Non-pigmented ciliary epithelial cell (primary cell): ENCODE data around the gene POU4F1.
"Not testable (repeated sequence)": the region's sequence is repeated elsewhere in the genome, so short reads cannot be mapped to it uniquely, and the experiment has no call there.

Experiments
- DNase-seq: peaks from one replicate; pipeline ENCODE4 v3.0.0-alpha.2; 2010; ENCODE audit warnings: low read depth

Gene POU4F1, protein sequence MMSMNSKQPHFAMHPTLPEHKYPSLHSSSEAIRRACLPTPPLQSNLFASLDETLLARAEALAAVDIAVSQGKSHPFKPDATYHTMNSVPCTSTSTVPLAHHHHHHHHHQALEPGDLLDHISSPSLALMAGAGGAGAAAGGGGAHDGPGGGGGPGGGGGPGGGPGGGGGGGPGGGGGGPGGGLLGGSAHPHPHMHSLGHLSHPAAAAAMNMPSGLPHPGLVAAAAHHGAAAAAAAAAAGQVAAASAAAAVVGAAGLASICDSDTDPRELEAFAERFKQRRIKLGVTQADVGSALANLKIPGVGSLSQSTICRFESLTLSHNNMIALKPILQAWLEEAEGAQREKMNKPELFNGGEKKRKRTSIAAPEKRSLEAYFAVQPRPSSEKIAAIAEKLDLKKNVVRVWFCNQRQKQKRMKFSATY

DNA sequence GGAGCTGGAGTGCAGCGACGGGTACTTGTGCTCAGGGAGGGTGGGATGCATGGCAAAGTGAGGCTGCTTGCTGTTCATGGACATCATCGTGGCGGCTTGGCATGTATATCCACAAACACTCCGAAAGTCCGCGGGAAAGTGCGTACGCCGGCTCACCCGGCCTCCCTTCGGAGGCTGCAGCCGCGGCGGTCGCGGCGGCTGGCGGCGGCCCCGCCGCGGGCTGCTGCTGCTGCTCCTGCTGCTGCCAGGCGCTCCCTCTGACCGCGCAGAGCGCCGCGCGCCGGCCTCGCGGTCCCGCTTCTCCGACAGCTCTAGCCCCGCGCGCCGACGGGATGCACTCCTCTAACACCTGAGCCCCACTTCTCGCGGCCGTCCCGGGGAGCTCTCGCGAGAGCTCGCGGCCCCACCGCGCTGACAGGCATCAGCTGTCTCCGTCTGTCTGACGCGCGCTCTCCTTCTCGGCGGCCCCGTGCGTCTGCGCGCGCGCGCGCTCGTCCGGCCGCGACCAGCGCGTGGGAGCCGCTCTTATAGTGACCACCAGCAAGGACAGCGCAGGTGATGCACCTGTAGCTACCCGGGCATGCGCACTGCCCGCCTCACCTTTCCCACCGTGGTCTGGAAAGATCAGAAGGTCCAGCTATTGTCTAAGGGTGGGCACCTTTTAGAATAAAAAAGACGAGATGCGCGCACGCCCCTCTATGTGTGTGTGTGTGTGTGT, at the start of gene POU4F1:
Gene POU4F1 (minus strand): TSS at position 313 of the 718 bp plus-strand sequence. CDS start 226 bp downstream, at position 87.
- DNase-seq: no peak

DNA sequence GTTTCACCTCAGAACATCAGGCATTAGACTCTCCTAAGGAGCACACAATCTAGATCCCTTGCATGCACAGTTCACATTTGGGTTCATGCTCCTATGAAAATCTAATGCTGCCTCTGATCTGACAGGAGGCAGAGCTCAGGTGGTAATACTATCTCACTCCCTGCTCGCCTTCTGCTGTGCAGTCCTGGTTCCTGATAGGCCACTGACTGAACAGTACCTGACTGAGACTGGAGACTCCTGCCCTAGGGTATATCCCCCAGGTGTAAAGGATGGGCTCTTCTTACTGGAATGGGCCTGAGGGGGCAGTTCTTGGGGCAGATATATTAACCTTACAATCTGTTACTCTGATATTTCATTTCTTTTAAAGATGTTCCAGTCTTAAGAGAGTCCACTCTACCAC, 49.3 kb upstream of the POU4F1 start:
- no peak for DNase-seq

DNA sequence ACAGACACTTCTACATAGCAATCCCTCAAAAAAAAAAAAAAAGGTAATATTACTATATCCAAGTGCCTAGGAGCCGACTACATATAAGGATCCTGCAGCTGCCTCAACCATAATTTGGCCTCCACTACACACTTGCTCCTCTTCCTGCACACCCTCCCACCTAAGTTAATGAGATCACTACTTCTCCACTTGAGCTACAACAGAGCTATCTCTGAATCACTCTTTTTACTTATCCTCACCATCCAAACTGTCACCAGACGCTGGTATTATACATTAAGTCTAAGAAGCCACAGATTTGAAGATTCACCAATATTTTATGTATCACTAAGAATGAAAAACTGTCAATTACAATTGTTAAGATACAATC, 47.3 kb upstream of the POU4F1 start:
- no peak for DNase-seq

DNA sequence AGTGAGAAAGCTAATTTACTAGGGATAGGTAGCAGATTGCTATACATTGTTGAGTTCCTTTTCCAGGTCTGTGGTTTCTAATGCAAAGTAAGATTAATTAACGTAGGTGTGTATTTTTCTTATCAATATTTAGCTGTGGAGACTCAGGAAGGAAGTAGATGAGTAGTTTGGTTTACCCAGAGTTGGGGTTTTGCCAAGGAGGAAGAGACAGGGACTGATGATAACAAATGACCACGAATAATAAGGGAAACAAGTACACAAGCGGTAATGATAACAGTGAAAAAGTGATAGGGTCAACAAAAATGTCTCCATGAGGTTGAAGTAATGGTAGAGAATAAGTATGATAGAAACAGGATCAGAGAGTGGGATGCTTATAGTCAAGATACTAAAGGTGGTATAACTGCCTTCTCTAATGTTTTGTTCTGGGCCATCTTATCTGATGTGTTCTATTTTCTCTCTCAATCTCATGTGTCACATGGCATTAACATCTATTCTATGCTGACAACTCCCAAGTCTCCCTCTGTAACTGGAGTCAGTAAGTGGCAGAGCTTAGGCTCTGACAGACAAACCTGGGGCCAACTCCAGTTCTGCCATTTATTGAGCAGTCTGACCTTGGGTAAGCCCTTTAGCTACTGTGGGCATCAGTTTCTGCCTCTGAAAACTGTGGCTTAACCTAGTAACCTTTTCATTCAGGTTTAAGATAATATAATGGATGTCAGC, 46.8 kb upstream of the POU4F1 start:
- DNase-seq: no peak

DNA sequence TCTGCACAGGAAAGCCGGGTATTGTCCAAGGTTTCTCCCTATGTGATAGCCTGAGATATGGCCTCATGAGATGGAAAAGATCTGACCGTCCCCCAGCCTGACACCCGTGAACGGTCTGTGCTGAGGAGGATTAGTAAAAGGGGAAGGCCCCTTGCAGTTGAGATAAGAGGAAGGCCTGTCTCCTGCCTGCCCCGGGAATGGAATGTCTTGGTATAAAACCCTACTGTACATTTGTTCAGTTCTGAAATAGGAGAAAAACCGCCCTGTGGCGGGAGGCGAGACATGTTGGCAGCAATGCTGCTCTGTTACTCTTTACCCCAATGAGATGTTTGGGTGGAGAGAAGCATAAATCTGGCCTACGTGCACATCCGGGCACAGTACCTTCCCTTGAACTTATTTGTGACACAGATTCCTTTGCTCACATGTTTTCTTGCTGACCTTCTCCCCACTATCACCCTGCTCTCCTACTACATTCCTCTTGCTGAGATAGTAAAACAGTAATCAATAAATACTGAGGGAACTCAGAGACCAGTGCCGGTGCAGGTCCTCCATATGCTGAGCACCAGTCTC, 43.8 kb upstream of the POU4F1 start:
- DNase-seq: not testable (repeated sequence)

DNA sequence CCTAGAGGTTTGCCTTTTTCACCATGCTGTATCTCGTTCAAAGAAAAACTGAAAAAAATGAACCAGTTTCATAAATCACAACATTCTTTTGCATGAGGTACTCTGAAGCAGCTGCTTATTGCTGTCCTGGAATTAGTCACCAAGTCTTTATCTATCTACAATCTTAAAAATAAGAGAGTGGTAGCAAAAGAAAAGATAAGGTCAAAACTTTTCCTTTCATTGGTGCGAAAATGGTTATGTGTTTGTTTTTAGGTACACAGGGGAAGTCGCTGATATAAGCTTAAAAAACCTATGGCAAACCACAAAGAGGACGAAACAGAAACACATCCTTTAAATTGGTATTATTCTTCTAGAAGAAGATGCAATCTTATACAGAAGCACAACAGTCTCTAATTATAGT, 34.9 kb upstream of the POU4F1 start:
- no peak for DNase-seq

DNA sequence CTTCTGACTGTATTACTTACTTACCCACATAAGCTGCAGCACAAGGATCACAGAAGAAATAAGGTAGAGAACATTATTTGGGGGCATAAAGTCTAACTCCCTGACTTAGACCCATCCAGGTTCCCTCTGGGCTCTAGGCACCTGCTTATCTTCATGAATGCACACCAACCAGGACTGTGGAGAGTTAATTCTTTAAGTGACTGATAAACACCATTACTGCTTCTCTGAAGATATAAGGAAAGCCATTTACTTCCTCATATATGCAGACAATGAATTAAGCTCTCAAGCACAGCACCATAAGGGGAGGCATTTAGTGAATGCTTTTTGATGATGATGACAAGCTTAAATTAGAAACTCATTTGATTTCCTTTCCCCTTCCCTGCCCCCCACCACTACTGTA, 33.1 kb upstream of the POU4F1 start:
- DNase-seq: no peak

DNA sequence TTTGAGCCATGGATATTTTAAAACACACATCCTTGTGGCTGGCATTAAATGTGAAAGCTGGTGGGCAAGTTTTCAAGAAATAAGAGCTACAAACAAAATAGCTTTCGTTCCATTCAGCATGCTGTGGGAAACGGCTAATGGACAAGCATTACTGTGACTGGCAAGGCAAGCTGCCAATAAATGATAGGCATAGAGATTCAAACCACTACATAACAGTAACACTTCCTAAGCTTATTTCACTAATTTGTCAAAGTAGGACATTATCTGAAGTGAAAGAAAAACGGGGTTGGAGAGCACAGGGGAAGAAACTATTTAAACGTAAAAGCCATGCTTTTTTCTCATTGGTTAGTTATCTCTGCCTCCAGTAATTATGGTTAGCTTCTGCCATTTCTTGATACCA, 29.6 kb upstream of the POU4F1 start:
- no peak for DNase-seq

DNA sequence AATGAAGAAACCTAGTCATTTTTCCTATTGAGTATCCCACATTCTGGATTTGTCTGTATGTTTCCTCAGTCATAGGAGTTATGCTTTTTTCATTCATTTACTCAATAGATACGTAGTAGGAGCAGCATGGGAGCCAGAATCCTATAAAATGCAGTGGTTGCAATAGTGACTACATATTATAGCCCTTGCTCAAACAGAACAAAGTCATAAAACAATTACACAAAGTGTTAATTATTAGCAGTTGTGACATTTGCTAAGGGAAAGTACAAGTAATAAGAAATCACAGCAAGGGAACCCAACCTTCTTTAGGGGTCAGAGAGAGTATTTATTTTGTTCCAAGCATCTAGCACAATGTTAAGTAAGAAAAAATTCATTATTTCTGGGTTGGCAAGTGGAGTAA, 27.7 kb upstream of the POU4F1 start:
- no peak for DNase-seq

DNA sequence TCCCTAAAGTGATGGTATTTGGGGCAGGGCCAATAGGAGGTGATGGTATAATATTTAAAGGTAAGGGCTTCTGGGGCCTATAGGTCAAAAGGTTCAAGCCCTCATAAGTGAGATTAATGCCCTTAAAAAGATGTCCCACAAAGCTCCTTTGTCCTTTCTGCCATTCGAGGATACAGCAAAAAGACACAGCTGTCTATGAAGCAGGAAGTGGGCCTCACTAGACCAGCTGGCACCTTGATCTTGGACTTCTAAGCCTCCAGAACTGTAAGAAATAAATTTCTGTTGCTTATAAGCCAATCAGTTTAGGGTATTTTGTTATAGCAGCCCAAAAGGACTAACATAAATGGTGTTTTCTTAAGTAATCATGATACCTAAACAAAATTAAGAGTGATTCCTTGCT, 27.2 kb upstream of the POU4F1 start:
- DNase-seq: no peak

DNA sequence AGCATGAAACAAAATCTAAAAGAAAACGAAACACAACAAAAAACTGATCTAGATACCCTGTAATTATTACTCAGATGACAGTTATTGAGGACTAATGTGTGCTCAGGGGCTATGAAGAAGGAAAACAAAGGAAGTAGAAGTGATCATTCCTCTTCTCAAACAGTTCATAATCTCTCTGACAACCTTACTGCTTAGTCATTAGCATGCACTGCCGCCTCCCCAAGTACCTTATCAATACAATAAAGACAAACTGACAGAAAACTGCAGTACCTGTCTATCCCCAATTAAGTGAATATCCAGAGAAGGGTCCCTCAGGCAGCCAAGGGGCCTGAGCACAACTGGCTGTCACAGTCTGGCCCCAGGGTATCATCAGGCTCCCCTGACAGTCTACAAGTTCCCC, 22.0 kb upstream of the POU4F1 start:
- DNase-seq: no peak

DNA sequence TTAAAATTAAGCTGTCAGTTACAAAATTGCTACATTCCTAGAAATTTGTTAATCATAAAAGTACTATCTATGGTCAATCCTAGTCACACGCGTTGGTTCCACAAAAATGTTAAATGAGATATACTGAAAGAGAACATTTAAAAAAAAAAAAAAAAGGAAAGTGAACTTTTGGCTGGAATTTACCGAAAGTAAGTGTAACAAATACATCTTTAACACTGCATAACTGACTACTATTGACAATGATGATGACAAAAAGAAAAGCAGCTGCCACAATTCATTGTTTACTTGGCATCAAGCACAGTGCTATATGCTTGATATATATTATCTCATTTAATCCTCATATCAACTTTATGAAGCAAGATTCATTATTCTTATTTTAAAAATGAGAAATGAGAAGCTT, 19.8 kb upstream of the POU4F1 start:
- DNase-seq: no peak

DNA sequence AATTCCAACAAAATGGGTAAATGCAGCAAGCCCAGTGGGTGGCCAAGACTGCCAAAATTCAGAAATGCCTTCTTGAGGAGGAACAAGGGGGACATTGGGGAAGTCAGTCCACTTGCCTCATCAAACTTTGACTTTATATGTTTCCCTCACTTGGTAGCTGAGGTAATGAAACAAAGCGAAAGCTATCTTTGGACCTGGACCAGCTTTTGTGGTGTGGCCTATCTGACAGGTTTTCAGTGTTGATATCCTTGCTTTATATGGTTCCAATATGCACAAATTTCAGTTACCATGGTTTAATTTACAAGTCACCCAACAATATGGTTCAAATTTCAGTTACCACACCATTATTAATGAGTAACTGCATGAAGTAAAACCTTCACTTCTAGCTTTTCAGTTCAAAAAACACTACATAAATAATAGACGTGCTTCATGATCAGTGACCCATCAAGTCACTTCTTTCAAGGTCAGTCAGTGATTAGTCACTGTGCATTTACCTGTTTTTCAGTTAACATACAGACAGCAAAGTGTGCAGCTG, 17.7 kb upstream of the POU4F1 start:
- DNase-seq: no peak

DNA sequence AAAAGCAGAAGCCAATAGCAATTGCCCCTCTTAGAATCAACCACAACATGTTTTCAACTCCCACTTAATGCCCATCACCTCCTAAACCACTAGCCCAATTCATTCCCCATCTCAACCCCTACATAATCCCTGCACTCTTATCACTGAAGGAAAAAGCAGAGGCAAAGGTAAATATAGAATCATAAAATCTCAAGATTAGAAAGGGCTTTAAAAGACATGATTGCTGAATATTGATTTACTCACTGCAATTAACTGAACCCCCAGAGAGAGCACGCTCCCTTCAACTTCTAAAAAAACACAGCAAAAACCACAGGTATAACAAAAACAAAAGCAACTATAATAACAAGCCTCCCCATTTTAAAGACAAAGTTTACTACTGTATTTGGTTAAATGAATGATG, 15.1 kb upstream of the POU4F1 start:
- no peak for DNase-seq

DNA sequence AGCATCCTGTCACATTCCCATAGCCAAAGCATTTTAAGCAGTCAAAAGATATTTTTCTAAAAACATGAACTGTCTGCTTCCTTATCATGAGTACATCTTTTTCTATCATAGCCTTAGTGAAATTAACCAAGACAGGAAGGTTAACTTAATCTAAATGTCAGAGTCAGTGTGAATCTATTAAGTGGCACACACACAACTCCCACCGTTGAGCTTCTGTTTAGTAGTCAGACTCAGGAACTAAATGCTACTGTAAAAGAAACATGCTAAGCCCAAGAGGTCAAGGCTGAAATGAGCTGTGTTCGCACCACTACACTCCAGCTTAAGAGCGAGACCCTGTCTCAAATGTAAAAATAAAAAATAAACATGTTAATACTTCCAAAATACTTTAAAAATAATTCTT, 7.7 kb upstream of the POU4F1 start:
- DNase-seq: no peak

DNA sequence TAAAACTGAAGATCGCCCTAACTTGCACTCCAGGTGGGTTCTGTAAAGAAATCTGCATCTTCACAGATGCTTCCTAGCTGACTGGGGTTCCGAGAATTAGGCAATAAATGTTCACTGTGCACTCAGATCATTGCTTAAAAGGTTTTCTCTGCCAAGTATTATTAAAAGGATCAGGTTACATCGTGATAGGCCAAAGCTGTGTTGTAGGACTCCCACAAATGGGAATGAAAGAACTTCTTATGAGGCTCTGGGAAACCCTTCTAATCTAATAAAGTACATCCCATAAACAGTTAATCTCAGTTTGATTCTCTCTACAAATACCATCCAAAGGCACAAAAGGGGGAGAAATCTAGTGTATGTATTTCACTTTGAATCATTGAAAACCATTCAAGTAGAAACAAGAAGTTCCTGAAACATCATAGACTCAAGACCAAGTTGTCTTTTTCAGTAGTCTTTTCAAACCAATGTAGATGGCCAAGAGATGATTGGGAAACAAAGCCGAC, 7.1 kb upstream of the POU4F1 start:
- DNase-seq: no peak

DNA sequence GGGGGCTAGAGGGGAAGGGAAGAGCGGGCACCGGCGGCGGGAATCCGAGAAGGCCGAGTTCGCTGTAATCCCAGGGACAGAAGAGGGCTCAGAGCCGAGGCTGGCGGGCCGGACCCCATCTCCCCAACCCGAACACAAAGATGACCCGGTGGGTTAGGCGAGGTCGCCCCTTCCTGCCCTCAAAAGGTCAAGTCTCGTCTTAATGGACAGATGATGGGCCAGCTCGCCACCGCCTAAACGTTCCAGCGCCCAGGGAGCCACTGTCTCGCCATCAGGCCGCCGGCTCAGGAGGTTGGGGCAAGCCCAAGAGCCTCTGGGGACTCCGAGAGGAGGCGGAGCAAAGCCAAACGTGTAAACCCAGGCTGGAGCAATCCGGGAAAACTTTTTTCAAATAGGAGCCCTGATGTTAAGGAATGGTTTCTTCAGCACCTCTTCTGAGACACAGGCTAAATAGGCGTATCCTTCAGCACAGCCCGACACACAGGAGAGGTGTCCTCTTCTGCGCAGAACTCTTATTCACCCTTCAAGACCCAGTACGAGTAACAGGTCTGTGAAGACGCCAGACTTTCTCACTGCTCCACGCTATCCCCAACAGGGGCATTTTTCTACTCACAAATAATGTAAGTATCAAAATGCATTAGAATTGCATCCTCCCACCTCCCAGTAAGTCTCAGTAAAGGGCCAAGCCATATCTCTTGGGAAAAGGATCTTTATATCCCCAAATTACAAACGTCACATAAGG, 6.3 kb upstream of the POU4F1 start:
- no peak for DNase-seq

DNA sequence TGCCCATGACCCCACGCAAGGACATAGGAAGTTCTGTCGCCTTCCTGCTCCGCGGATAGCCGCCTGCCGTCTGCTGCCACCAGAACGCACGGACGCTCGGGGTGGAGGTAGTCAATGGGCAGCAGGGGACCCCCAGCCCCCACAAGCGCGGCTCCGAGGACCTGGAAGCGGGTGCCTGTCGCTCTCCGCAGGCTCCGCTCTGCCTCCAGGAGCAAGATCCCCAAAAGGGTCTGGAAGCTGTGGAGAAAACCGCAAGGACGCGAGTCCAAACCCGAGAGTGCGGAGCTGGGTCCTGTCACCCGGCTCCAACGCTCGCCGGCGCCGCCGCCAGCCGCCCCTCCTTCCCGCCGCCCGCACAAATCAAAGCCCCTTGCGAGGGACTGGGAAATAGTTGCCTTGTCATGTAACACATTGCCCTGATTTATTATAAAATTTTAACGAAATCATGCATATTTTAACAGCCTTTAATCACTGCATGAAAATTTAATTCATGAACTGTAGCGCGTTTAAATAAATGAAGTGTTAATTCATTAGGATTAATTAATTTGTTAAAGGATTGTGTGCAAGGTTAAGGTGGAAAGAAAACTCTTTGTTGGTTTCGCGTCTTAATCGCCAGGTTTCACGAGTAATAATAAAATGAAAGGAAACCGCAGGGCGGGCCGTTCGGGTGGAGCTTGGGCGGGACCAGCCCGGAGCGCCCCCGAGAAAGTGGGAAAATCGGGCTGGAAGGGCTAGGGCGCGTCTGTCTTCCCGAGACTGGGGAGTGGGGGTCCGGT, 5.5 kb upstream of the POU4F1 start:
- DNase-seq: no peak

DNA sequence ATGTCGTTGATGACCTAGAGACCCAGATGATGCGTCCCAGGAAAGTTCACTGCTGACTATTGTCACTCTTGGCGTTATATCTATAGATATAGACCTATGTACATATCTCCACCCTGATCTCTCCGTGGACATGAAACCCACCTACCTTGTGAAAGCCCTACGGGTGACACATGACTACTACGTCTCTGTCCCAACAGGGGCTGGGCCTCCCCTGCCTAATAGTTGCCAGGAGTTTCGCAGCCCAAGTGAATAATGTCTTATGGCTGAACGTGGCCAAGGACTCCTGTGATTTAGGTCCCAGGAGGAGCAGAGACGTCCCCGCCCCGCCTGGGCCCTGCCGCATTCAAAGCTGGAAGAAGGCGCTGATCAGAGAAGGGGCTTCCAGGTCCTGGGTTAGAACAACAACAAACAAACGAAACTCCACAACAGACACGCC, 4.9 kb upstream of the POU4F1 start:
- no peak for DNase-seq

DNA sequence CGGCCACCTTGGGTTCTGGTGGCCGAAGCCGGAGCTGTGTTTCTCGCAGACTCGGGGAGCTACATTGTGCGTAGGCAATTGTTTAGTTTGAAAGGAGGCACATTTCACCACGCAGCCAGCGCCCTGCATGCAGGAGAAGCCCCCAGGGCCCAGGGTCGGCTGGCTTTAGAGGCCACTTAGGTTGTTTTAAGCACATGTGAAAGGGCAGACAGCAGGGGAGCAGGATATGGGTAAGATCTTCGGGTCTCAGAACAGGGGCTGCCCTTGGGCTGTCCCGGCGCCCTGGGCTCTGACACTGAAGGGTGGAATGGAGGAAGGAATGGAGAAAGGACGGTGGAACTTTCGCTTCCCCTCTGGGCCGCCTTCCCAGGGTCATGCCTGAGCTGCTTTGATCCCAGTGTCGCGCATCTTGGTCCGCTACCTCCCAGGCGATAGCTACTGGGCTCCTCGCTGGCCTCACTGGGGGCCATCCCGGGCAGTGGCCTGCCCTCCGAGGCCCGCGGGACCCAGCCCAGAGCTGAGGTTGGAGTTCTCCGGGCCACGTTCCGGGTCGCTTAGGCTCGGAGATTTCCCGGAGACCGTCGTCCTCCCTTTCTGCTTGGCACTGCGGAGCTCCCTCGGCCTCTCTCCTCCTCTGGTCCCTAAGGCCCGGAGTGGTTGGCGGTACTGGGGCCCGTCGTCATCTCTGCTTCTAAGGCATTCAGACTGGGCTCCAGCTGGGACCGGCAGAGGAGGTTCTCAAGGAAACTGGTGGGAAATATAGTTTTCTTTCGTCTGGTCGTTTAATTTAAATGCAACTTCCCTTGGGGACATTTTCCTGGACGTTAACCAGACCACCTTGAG, 4.3 kb upstream of the POU4F1 start:
- DNase-seq: no peak
